ENCODE data around the gene TRIM17. TPM values are rescaled to one million over a fixed set of nuclear protein-coding genes. Genes with fewer than 3 reads are reported as not detected.

Gene TRIM17
- total and polyA plus RNA-seq, 2 of the 13 experiments (the other 11 are each of a cell fraction or from before 2014, with no cell fraction given): 0.32 to 0.64 TPM

DNA sequence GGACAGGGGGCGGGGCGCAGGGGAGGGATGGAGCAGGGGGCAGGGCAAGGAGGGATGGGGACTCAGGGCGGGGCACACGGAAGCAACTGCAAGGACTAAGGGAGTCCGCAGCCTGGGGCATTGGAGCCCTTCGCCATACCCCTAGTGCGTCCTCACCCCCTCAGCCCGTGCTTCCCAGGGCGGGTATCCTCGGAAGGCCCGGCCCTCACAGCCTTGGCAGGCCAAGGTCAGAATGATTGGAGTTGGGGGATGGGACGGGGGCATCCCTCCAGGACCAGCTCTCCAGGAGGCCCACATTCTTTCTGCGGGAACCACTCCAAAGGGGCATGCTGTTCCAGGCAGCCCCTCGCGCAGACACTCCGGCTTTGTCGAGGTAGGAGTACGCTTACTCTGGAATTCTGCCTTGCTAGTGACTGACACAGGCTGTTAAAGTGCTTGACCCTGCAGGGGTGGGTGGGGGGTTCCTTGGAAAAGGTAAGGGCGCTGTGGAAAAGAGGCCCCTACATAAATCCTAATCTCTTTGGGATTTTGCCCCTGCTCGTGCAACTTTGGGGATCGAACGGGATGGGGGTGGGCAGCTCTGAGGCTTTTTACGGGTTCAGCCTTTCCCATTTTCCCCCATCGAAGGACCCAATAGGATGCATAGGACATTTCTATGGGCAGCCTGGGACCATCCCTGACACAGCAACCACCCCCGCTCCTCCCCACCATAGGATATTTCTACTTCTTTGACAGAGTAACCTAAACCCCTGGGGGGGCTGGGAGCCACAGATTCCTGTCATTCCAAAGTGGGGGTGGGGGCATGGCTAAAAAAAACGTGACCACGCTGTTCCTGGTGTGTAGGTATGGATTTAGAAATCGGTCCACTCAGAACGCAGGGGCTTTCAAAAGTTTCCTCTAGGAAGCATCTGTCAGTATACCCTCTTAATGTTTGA, 9.3 kb downstream of the TRIM17 start (continued):
- TF ChIP-seq RERE (CRISPR knock-in tag; IDR thresholded peaks at IDR 0.05; ENCODE audit: low read depth): no peak
- no peak for TF ChIP-seq ZFP91 (CRISPR knock-in tag; IDR thresholded peaks at IDR 0.05; ENCODE audit: borderline replicate concordance)
- TF ChIP-seq ZNF574 (CRISPR knock-in tag; IDR thresholded peaks at IDR 0.05): no peak
- no peak for TF ChIP-seq CCAR2 (optimal IDR thresholded peaks at IDR 0.05; ENCODE audit: low read depth, low read length)
- no peak for TF ChIP-seq ZNF569 (CRISPR knock-in tag; IDR thresholded peaks at IDR 0.05; ENCODE audit: borderline replicate concordance)
- TF ChIP-seq AKAP8 (CRISPR knock-in tag; IDR thresholded peaks at IDR 0.05): no peak
- no peak for TF ChIP-seq AGO2 (optimal IDR thresholded peaks at IDR 0.05; ENCODE audit: low read depth, low read length)
- no peak for TF ChIP-seq TAF15 (IDR thresholded peaks at IDR 0.05; ENCODE audit: low read depth, low read length, poor library complexity, severe bottlenecking)
- TF ChIP-seq GMEB2 (CRISPR knock-in tag; IDR thresholded peaks at IDR 0.05; ENCODE audit: low read depth): no peak
- TF ChIP-seq MZF1 (CRISPR knock-in tag; IDR thresholded peaks at IDR 0.05; ENCODE audit: borderline replicate concordance): no peak
- TF ChIP-seq, protein P1, sequence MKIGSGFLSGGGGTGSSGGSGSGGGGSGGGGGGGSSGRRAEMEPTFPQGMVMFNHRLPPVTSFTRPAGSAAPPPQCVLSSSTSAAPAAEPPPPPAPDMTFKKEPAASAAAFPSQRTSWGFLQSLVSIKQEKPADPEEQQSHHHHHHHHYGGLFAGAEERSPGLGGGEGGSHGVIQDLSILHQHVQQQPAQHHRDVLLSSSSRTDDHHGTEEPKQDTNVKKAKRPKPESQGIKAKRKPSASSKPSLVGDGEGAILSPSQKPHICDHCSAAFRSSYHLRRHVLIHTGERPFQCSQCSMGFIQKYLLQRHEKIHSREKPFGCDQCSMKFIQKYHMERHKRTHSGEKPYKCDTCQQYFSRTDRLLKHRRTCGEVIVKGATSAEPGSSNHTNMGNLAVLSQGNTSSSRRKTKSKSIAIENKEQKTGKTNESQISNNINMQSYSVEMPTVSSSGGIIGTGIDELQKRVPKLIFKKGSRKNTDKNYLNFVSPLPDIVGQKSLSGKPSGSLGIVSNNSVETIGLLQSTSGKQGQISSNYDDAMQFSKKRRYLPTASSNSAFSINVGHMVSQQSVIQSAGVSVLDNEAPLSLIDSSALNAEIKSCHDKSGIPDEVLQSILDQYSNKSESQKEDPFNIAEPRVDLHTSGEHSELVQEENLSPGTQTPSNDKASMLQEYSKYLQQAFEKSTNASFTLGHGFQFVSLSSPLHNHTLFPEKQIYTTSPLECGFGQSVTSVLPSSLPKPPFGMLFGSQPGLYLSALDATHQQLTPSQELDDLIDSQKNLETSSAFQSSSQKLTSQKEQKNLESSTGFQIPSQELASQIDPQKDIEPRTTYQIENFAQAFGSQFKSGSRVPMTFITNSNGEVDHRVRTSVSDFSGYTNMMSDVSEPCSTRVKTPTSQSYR (CRISPR knock-in tag; IDR thresholded peaks at IDR 0.05; ENCODE audit: borderline replicate concordance): peak; percentile 83; the same call in 1 of the 2 replicates
- 0 out of 2 replicates have a peak, but pooled peaks have one; percentile 16 for TF ChIP-seq MED1 (CRISPR knock-in tag; IDR thresholded peaks at IDR 0.05)
